Neural cell (in vitro differentiated cells): Measurements from ENCODE around the gene COPRS.

Experiments used
- CTCF ChIP-seq: fragments of 450-650 bp; IDR thresholded peaks from 2 replicates; pipeline ENCODE4 v1.5.1; 2014; ENCODE audit warnings: antibody characterized with exemption, mild to moderate bottlenecking, moderate library complexity; ENCODE audit not compliant: poor library complexity, severe bottlenecking
- EZH2 ChIP-seq: fragments of 200-600, 300-800 bp; shearing (Covaris generic), sonication (generic); IDR thresholded peaks from 2 replicates; pipeline ENCODE4 v1.6.1; 2014; ENCODE audit warnings: antibody characterized with exemption, low read length, borderline replicate concordance, mild to moderate bottlenecking; ENCODE audit not compliant: insufficient read depth, poor library complexity, severe bottlenecking
- POLR2AphosphoS5 ChIP-seq: IDR thresholded peaks from 2 replicates; pipeline ENCODE4 v1.6.1; 2012
- SMC3 ChIP-seq: fragments of 450-650 bp; conservative IDR thresholded peaks from 2 replicates; pipeline ENCODE4 v1.6.1; 2014; ENCODE audit warnings: antibody characterized with exemption, mild to moderate bottlenecking, moderate library complexity; ENCODE audit not compliant: poor library complexity
- TAF1 ChIP-seq: IDR thresholded peaks from 2 replicates; pipeline ENCODE4 v1.6.1; 2012; ENCODE audit warnings: low read depth

GRCh38 chr17:31858642-31859486 lies at the start of gene COPRS:
- TF ChIP-seq EZH2 = no peak
- TF ChIP-seq TAF1 = no peak
- no peak for TF ChIP-seq CTCF
- no peak for TF ChIP-seq SMC3
- TF ChIP-seq POLR2AphosphoS5 = peak; percentile 20
